GM23338 (cell line): ENCODE measurements around the gene TAS2R8.

Experiments
- CREB1 ChIP-seq: fragments of 250-450 bp; sonication (Bioruptor Pico); IDR thresholded peaks from 2 replicates; pipeline ENCODE4 v1.5.0; 2020; ENCODE audit warnings: low read depth, mild to moderate bottlenecking, moderate library complexity
- CTCF ChIP-seq, 2 experiments: fragments of 200-600 bp in 1 of 2; sonication (generic) in 1 of 2; conservative IDR thresholded peaks; 2 replicates each; pipeline versions ENCODE4 v1.5.1 to v1.6.1; 2016 to 2017; ENCODE audit warnings: antibody characterized with exemption in 2 of 2, low read depth in 2 of 2, mild to moderate bottlenecking in 2 of 2, moderate library complexity in 1 of 2
- POLR2AphosphoS5 ChIP-seq: IDR thresholded peaks from 2 replicates; pipeline ENCODE4 v1.6.1; 2016; ENCODE audit warnings: antibody characterized with exemption, low read depth
- REST ChIP-seq: IDR thresholded peaks from one replicate; pipeline ENCODE4 v1.6.1; 2018; ENCODE audit warnings: antibody characterized with exemption; ENCODE audit not compliant: unreplicated experiment

- TF ChIP-seq POLR2AphosphoS5 (no peak), REST (no peak), CTCF (conservative IDR thresholded peaks at IDR 0.05; ENCODE audit: low read depth in 2 of 2) (no peak), CREB1 (CRISPR knock-in tag) (no peak)
Measured at GRCh38 chr12:10849425-10849878, 42.4 kb upstream of the TAS2R8 start, which contains the start of gene PRR4.
